Peyer's patch (tissue), 4 donors: ENCODE measurements around the gene DDC.

ENCODE experiments used
- CTCF ChIP-seq, 6 experiments: fragments of 450-650 bp in 4 of 6; fragments of 200-600 bp in 2 of 6; sonication (generic) in 1 of 6; IDR thresholded peaks; one replicate each; pipeline ENCODE4 v1.5.1; 2017 to 2019; ENCODE audit warnings: antibody characterized with exemption in 6 of 6, mild to moderate bottlenecking in 3 of 6, moderate library complexity in 1 of 6
- POLR2A ChIP-seq, 2 donors: fragments of 450-650 bp; IDR thresholded peaks; one replicate each; pipeline ENCODE4 v1.5.1; 2017; ENCODE audit warnings: antibody characterized with exemption in 2 of 2, mild to moderate bottlenecking in 2 of 2, moderate library complexity in 2 of 2

GRCh38 chr7:50486512-50486911 is 78.7 kb downstream of the DDC start:
- TF ChIP-seq POLR2A (IDR thresholded peaks at IDR 0.05) (no peak), CTCF (IDR thresholded peaks at IDR 0.05) (no peak)
